Adrenal gland (tissue), 12 donors: ENCODE data around the gene CACNA1D. TPM values are rescaled to one million over a fixed set of nuclear protein-coding genes. Genes with fewer than 3 reads are reported as not detected.
"Not testable (repeated sequence)": the region's sequence is repeated elsewhere in the genome, so short reads cannot be mapped to it uniquely, and the experiment has no call there.

ENCODE experiments used
- DNase-seq, 7 donors: peaks; one replicate each; pipeline ENCODE4 v3.0.0-alpha.2; 2019 to 2020
- H3K27ac ChIP-seq, 5 donors: fragments of 200-600 bp; sonication (generic) in 4 of 5; 1 replicate in 3 of 5; 2 replicates in 2 of 5; pipeline versions ENCODE4 v1.5.1 to v1.8.0; 2016 to 2020; ENCODE audit warnings: mild to moderate bottlenecking in 1 of 5
- H3K27me3 ChIP-seq: fragments of 200-600 bp; 2 replicates; pipeline ENCODE4 v1.8.0; 2021
- H3K36me3 ChIP-seq, 2 donors: fragments of 200-600 bp; replicated peaks in 1 of 2; 1 replicate in 1 of 2; 2 replicates in 1 of 2; pipeline versions ENCODE4 v1.5.1 to v1.8.0; 2018 to 2022
- H3K4me1 ChIP-seq, 2 donors: fragments of 200-600 bp; replicated peaks in 1 of 2; 1 replicate in 1 of 2; 2 replicates in 1 of 2; pipeline versions ENCODE4 v1.5.1 to v1.8.0; 2018 to 2021
- H3K4me3 ChIP-seq, 4 donors: fragments of 200-600 bp; sonication (generic) in 3 of 4; one replicate each; pipeline ENCODE4 v1.5.1; 2016 to 2018
- H3K9me3 ChIP-seq, 3 donors: fragments of 200-600 bp; sonication (generic) in 1 of 3; replicated peaks in 1 of 3; 1 replicate in 2 of 3; 2 replicates in 1 of 3; pipeline versions ENCODE4 v1.5.1 to v1.8.0; 2016 to 2021
- POLR2A ChIP-seq, 2 donors: fragments of 450-650 bp; IDR thresholded peaks; one replicate each; pipeline ENCODE4 v1.6.1; 2017; ENCODE audit warnings: antibody characterized with exemption in 2 of 2, mild to moderate bottlenecking in 2 of 2, moderate library complexity in 1 of 2
- WGBS, 4 donors: extraction: QIAGEN DNeasy Blood & Tissue Kit in 2 of 4; methylation state at CpG; one replicate each; pipeline versions ENCODE4 v1.1.5 to v1.1.7; 2013 to 2017; 5-methylcytosine and 5-hydroxymethylcytosine counted together
- intact Hi-C, 2 donors: fragments of 100-400 bp; cut with DNase I; formaldehyde crosslinking; loops; one replicate each; pipeline versions ENCODE4 v1.14.1 to v1.15.0; 2022 to 2023
- polyA plus RNA-seq, 3 donors: library from polyadenylated mRNA; stranded (reverse); fragments of 200-250 nt in 2 of 3; fragments of 350-450 nt in 1 of 3; fragmentation: Illumina TruSeq in 1 of 3; extraction: RNeasy Lipid Tissue Mini Kit (QIAGEN cat#74804) in 1 of 3; gene quantifications; one replicate each; pipeline ENCODE4 v1.2.3, GENCODE V29; 2013 to 2014
- total RNA-seq, 9 donors: library from RNA; depleted of rRNA in 4 of 9; stranded (reverse); fragments of >200 nt in 4 of 9; fragments of 120-200 nt in 1 of 9; fragmentation: NEBNext Ultra II Directional in 1 of 9; extraction: Animal tissue kit (Norgen Biotek cat#: 25700) in 1 of 9; gene quantifications; one replicate each; pipeline versions ENCODE4 v1.1.0 to v1.2.4, GENCODE V29; 2013 to 2023
- TF ChIP-seq, protein P1 (sequence below), 6 experiments: fragments of 450-650 bp in 4 of 6; fragments of 200-600 bp in 2 of 6; sonication (generic) in 1 of 6; IDR thresholded peaks; 1 replicate in 5 of 6; 2 replicates in 1 of 6; pipeline versions ENCODE4 v1.5.1 to v1.8.0; 2016 to 2021; ENCODE audit warnings: antibody characterized with exemption in 6 of 6, mild to moderate bottlenecking in 2 of 6, moderate library complexity in 1 of 6
- donor health status: healthy with polysubstance abuse.
- donor health status: Bipolar disorder and iron deficiency.
- donor health status: DM: yes; HTN: yes; CAD: no.
- donor health status: DM: no; HTN: no; CAD: no.
- donor health status: DM: no; HTN: no; CAD: no.
- donor health status: DM: yes; HTN: yes; CAD: no.

Gene CACNA1D
- total and polyA plus RNA-seq, 12 donors: 25.8 to 111 (median 63.0) TPM

DNA sequence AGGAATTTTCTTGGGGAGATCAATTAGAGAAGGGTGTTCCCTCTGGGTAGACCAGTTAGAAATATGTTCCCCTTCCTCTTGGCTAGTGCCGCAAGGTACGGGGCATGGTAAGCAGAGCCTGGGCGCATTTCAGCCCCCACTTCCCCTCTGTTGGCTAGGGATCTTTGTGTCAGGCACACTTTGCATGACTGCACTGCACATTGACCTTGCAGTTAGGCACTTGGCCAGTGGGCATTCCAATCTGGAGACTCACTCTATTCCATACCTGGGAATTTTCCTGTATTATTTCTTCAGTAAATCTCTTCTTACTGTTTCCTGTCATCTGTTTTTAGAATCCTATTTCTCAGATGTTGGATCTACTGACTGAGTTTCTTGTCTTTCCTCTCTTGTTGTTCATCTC is 30.0 kb upstream of the CACNA1D start:
- H3K4me3 ChIP-seq: no peak overlapping the region
- no peak for TF ChIP-seq POLR2A (IDR thresholded peaks at IDR 0.05)
- TF ChIP-seq, protein P1, sequence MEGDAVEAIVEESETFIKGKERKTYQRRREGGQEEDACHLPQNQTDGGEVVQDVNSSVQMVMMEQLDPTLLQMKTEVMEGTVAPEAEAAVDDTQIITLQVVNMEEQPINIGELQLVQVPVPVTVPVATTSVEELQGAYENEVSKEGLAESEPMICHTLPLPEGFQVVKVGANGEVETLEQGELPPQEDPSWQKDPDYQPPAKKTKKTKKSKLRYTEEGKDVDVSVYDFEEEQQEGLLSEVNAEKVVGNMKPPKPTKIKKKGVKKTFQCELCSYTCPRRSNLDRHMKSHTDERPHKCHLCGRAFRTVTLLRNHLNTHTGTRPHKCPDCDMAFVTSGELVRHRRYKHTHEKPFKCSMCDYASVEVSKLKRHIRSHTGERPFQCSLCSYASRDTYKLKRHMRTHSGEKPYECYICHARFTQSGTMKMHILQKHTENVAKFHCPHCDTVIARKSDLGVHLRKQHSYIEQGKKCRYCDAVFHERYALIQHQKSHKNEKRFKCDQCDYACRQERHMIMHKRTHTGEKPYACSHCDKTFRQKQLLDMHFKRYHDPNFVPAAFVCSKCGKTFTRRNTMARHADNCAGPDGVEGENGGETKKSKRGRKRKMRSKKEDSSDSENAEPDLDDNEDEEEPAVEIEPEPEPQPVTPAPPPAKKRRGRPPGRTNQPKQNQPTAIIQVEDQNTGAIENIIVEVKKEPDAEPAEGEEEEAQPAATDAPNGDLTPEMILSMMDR (IDR thresholded peaks at IDR 0.05): no peak
- no peaks in the 10 kb centered on the region for H3K36me3 ChIP-seq
- intact Hi-C loops: no loop called here
- no peak overlapping the region for H3K27ac ChIP-seq
- DNase-seq: peak; percentile 53 to 88 (median 77)
- no peaks in the 10 kb centered on the region for H3K27me3 ChIP-seq
- no peaks in the 10 kb centered on the region for H3K9me3 ChIP-seq
- peaks cover 0 to 7% of the 10 kb centered on the region in 2 donors for H3K4me1 ChIP-seq
- 31 to 63% (median 49%) methylated on average over 2 to 3 of the region's 3 CpGs for WGBS, 4 donors

DNA sequence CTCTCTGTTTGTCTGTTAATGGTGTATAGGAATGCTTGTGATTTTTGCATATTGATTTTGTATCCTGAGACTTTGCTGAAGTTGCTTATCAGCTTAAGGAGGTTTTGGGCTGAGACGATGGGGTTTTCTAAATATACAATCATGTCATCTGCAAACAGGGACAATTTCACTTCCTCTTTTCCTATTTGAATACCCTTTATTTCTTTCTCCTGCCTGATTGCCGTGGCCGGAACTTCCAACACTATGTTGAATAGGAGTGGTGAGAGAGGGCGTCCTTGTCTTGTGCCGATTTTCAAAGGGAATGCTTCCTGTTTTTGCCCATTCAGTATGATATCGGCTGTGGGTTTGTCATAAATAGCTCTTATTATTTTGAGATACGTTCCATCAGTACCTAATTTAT is 24.7 kb upstream of the CACNA1D start:
- DNase-seq, H3K27me3 ChIP-seq, H3K36me3 ChIP-seq, H3K4me3 ChIP-seq, H3K9me3 ChIP-seq, H3K4me1 ChIP-seq, H3K27ac ChIP-seq, intact Hi-C loops: not testable (repeated sequence)
- WGBS, 4 donors: 74 to 84% (median 80%) methylated on average over 7 of the region's 7 CpGs

DNA sequence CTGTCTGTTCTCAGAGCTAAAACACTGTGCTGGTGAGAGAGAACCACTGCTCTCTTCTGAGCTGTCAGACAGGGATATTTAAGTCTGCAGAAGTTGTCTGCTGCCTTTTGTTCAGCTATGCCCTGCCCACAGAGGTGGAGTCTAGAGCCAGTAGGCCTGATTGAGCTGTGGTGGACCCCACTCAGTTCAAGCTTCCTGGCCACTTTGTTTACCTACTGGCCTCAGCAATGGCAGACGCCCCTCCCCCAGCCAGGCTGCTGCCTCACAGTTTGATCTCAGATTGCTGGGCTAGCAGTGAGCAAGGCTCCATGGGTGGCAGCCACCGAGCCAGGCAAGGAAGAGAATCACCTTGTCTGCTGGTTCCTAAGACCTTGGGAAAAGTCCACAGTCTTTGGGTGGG is 21.0 kb upstream of the CACNA1D start:
- no peaks in the 10 kb centered on the region for H3K9me3 ChIP-seq
- no peaks in the 10 kb centered on the region for H3K36me3 ChIP-seq
- peaks cover 5 to 7% of the 10 kb centered on the region in 2 donors for H3K4me1 ChIP-seq
- no peaks in the 10 kb centered on the region for H3K27me3 ChIP-seq
- DNase-seq: no peak
- intact Hi-C loops: no loop called here
- TF ChIP-seq, protein P1 (IDR thresholded peaks at IDR 0.05): no peak
- no peak for TF ChIP-seq POLR2A (IDR thresholded peaks at IDR 0.05)
- no peak overlapping the region for H3K4me3 ChIP-seq
- WGBS, 4 donors: 71 to 87% (median 81%) methylated on average over 2 of the region's 2 CpGs; no CpG with 5 or more reads in 1 of the 4 donors
- H3K27ac ChIP-seq: no peak overlapping the region

DNA sequence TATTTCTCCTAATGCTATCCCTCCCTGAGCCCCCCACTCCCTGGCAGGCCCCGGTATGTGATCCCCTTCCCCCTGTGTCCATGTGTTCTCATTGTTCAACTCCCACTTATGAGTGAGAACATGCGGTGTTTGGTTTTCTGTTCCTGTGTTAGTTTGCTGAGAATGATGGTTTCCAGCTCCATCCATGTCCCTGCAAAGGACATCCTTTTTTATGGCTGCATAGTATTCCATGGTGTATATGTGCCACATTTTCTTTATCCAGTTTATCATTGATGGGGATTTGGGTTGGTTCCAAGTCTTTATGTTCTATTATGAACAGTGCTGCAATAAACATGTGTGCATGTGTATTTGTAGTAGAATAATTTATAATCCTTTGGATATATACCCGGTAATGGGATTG is 18.0 kb upstream of the CACNA1D start:
- H3K27me3 ChIP-seq, H3K36me3 ChIP-seq, H3K4me3 ChIP-seq, H3K27ac ChIP-seq, H3K4me1 ChIP-seq, DNase-seq, H3K9me3 ChIP-seq, intact Hi-C loops: not testable (repeated sequence)
- WGBS, 4 donors: 76 to 100% (median 91%) methylated on average over 3 of the region's 3 CpGs

DNA sequence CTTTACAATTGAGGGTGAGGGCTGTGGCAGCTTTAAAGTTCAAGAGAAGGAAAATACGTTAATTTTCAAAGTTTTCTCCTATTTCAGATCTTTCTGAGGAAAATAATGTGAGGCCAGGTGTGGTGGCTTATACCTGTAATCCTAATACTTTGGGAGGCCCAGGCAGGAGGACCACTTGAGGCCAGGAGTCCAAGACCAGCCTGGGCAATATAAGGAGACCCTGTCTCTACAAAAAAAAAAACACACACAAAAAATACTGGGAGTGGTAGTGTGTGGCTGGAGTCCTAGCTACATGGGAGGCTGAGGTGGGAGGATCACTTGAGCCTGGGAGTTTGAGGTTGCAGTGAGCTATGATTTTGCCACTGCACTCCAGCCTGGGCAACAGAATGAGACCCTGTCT is 16.7 kb upstream of the CACNA1D start:
- H3K36me3 ChIP-seq, H3K9me3 ChIP-seq, H3K27ac ChIP-seq, DNase-seq, H3K27me3 ChIP-seq, intact Hi-C loops, H3K4me3 ChIP-seq: not testable (repeated sequence)
- H3K4me1 ChIP-seq: peaks cover 7 to 10% of the 10 kb centered on the region in 2 donors
- WGBS, 4 donors: 63 to 89% (median 78%) methylated on average over 1 of the region's 1 CpG

DNA sequence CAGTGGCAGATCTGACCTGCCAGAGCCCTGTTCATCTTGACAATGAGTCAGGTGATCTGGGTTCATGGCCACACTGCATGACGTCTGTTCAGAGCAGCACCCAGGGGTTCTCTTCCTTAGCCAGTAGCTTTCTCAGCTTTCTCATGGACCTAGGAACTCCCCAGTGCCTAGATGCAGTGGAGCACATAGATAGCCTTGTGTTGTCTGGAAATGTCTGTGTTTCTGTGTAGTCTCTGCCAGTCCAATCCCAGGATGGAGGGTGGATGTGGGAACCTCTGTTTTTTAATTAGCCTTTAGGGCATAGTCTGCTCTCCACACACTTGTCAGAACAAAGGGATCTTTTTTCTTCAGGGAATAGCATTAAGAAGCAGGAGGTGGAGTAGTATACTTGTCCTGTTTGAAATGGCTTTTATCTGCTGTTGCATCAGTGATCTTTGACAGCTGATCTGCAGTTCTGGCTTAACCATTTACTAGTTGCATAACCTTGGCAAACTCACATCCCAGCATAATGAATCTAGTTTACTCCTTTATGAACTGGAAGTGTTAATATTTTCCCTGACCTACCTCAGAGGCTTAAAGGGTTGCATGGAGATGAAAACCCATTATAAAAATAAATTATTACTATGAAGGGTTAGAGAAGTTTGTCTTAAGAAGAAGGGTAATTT is 16.1 kb upstream of the CACNA1D start:
- intact Hi-C loops: no loop called here
- 21 to 32% (median 22%) methylated on average over 1 of the region's 1 CpG for WGBS, 4 donors

More for the DNA sequence above, 16.1 kb upstream of the CACNA1D start:
- TF ChIP-seq POLR2A (IDR thresholded peaks at IDR 0.05): no peak
- TF ChIP-seq, protein P1 (IDR thresholded peaks at IDR 0.05): no peak
- Histone ChIP-seq H3K27me3 (no peaks in the 10 kb centered on the region), H3K9me3 (no peaks in the 10 kb centered on the region), H3K4me3 (no peak overlapping the region), H3K27ac (no peak overlapping the region), H3K4me1 (peaks cover 7 to 10% of the 10 kb centered on the region in 2 donors), H3K36me3 (no peaks in the 10 kb centered on the region)
- DNase-seq: peak in 3 of 7 donors; percentile 32 to 44 (median 37)
